NCI-H526 (cell line): ENCODE results near the gene CLDN16.

Experiments used
- DNase-seq, 2 experiments: peaks; one replicate each; lab custom pipeline; 2025; lab: John Stamatoyannopoulos, UW

The CLDN16 gene

GRCh38 chr3:190380184-190380583 lies 7.8 kb upstream of the CLDN16 start:
- no peak for DNase-seq

- no peak for DNase-seq
These were observed 6.5 kb upstream of the CLDN16 start for GRCh38 chr3:190381441-190381840.

GRCh38 chr3:190382082-190382481 lies 5.9 kb upstream of the CLDN16 start:
- no peak for DNase-seq

- DNase-seq = peak; percentile 85 to 89
These were observed 3.6 kb upstream of the CLDN16 start for GRCh38 chr3:190384309-190384756.

GRCh38 chr3:190385731-190386688 lies 2.0 kb upstream of the CLDN16 start:
- DNase-seq = no peak

- no peak for DNase-seq
These were observed 740 bp downstream of the CLDN16 start for GRCh38 chr3:190388703-190389102.

- no peak for DNase-seq
These were observed 8.0 kb downstream of the CLDN16 start for GRCh38 chr3:190396001-190396400.

GRCh38 chr3:190397889-190398288 lies 9.9 kb downstream of the CLDN16 start:
- DNase-seq = no peak

GRCh38 chr3:190399677-190400076 lies 11.7 kb downstream of the CLDN16 start:
- DNase-seq = no peak

GRCh38 chr3:190401963-190402362 lies 14.0 kb downstream of the CLDN16 start:
- no peak for DNase-seq

- DNase-seq = no peak
These were observed 16.8 kb downstream of the CLDN16 start for GRCh38 chr3:190404715-190405114.

- DNase-seq = no peak
These were observed 26.3 kb downstream of the CLDN16 start for GRCh38 chr3:190414297-190414696.

- no peak for DNase-seq
These were observed 36.1 kb downstream of the CLDN16 start for GRCh38 chr3:190424108-190424477.

- DNase-seq = peak; percentile 46 to 60
These were observed 36.8 kb downstream of the CLDN16 start for GRCh38 chr3:190424478-190425439.

GRCh38 chr3:190425833-190426232 lies 37.9 kb downstream of the CLDN16 start:
- DNase-seq = no peak

- no peak for DNase-seq
These were observed 39.0 kb downstream of the CLDN16 start for GRCh38 chr3:190426806-190427507.

GRCh38 chr3:190429681-190430080 lies 41.7 kb downstream of the CLDN16 start:
- DNase-seq = no peak

GRCh38 chr3:190430906-190431305 lies 42.9 kb downstream of the CLDN16 start:
- DNase-seq = no peak

- DNase-seq = no peak
These were observed 44.3 kb downstream of the CLDN16 start for GRCh38 chr3:190432216-190432615.

- DNase-seq = no peak
These were observed 45.7 kb downstream of the CLDN16 start for GRCh38 chr3:190433626-190434025.

GRCh38 chr3:190435618-190436017 lies 47.7 kb downstream of the CLDN16 start:
- no peak for DNase-seq

GRCh38 chr3:190436331-190436730 lies 48.4 kb downstream of the CLDN16 start:
- no peak for DNase-seq
